ENCODE measurements around the gene SOX8.

- TF ChIP-seq CTCF (IDR thresholded peaks at IDR 0.05) = no peak
- TF ChIP-seq EZH2 (IDR thresholded peaks at IDR 0.05) = no peak
- no peak for TF ChIP-seq EZH2phosphoT487 (IDR thresholded peaks at IDR 0.05)
Measured at GRCh38 chr16:1029259-1029545, 47.6 kb downstream of the SOX8 start.

All from neural progenitor cell (in vitro differentiated cells).